ENCODE measurements around the gene MAP3K2. TPM values are rescaled to one million over a fixed set of nuclear protein-coding genes. Genes with fewer than 3 reads are reported as not detected.

The MAP3K2 gene
- total RNA-seq, 1 donor from 2014 or later, result 62.2 TPM

DNA sequence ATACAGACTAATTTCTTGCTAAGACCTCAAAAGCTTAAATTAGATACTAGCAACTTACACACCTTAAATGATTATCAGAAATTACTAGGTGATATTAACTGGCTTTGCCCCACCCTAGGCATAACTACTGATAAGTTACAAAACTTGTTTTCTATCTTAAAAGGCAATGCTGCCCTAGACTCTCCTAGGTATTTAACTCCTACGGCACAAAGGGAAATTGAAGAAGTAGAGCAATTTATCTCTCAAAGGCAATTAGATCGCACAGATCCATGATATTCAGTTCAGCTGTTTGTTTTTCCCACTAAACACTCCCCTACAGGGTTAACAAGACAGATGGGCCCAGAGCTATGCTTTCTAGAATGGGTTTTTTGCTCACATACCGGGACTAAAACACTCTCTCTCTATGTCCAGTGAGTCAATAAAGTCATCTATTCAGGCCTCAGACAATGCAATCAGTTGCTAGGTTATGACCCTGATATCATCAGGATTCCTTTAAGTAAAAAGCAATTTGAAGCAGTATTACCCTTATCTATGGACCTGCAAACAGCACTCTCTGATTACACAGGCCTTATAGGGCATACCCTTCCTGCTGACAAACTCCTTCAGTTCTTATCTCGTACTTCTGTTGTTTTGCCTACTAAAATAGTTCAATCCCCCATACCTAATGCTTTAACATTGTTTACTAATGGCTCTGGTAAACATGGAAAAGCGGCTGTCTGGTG lies 14.3 kb downstream of the MAP3K2 start:
- H3K4me1 ChIP-seq (ENCODE audit: insufficient read depth, low read length), result no peaks in the 10 kb centered on the region

DNA sequence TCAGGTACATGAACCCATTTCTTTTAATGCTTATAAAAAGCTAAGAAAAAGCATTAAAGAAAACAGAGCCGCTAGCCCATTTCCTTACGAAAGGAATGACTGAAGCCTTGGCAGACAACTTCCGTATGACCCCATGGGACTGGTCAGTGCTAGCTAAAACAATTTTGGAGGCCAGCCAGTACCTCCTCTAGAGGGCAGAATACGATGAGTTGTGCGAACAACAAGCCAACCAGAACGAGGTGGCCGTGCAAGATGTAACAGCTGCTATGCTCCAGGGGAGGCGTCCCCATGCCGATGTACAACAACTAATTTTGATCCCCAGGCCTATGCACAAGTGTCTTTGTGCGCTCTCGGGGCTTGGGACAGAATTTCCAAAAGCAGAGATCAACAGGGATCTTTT lies 16.7 kb downstream of the MAP3K2 start:
- FAIRE-seq (no peak), DNase-seq (ENCODE audit: low read depth) (no peak)
- Mint-ChIP-seq H3K36me3 (ENCODE audit: low read depth, unreplicated experiment) (peaks cover 9% of the 10 kb centered on the region), H3K4me3 (ENCODE audit: unreplicated experiment) (no peak overlapping the region), H3K9me3 (ENCODE audit: unreplicated experiment) (peaks cover 14% of the 10 kb centered on the region), H3K27me3 (ENCODE audit: low read depth, unreplicated experiment) (no peaks in the 10 kb centered on the region), H3K27ac (ENCODE audit: unreplicated experiment) (no peak overlapping the region), H3K4me1 (ENCODE audit: low read depth, unreplicated experiment) (no peaks in the 10 kb centered on the region)
- no peaks in the 10 kb centered on the region for H3K27me3 ChIP-seq (ENCODE audit: insufficient read depth, low read length)
- H3K4me2 ChIP-seq (ENCODE audit: low read length), result no peak overlapping the region
- no peak for TF ChIP-seq EZH2 (IDR thresholded peaks at IDR 0.05; ENCODE audit: insufficient read depth, low read length)
- TF ChIP-seq, protein P1, sequence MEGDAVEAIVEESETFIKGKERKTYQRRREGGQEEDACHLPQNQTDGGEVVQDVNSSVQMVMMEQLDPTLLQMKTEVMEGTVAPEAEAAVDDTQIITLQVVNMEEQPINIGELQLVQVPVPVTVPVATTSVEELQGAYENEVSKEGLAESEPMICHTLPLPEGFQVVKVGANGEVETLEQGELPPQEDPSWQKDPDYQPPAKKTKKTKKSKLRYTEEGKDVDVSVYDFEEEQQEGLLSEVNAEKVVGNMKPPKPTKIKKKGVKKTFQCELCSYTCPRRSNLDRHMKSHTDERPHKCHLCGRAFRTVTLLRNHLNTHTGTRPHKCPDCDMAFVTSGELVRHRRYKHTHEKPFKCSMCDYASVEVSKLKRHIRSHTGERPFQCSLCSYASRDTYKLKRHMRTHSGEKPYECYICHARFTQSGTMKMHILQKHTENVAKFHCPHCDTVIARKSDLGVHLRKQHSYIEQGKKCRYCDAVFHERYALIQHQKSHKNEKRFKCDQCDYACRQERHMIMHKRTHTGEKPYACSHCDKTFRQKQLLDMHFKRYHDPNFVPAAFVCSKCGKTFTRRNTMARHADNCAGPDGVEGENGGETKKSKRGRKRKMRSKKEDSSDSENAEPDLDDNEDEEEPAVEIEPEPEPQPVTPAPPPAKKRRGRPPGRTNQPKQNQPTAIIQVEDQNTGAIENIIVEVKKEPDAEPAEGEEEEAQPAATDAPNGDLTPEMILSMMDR (IDR thresholded peaks at IDR 0.05; ENCODE audit: insufficient read depth, low read depth, low read length), result no peak
- H3K36me3 ChIP-seq (ENCODE audit: insufficient read depth, low read length), result no peaks in the 10 kb centered on the region
- H3K4me1 ChIP-seq (ENCODE audit: insufficient read depth, low read length), result no peaks in the 10 kb centered on the region
- peaks cover 96% of the 10 kb centered on the region for H3K79me2 ChIP-seq (ENCODE audit: insufficient read depth, low read length)
- no peak overlapping the region for H3K9ac ChIP-seq (ENCODE audit: low read length)
- peaks cover 83% of the 10 kb centered on the region for H4K20me1 ChIP-seq (ENCODE audit: insufficient read depth, low read length)
- no peak overlapping the region for H3K4me3 ChIP-seq (ENCODE audit: insufficient read depth, low read depth, low read length)
- peaks cover 3% of the 10 kb centered on the region for H3K9me3 ChIP-seq (ENCODE audit: insufficient read depth, low read depth, low read length)
- H2AFZ ChIP-seq (ENCODE audit: low read depth, low read length), result no peak overlapping the region
- no peak overlapping the region for H3K27ac ChIP-seq (ENCODE audit: low read depth, low read length)

More for the DNA sequence above, 14.3 kb downstream of the MAP3K2 start:
- TF ChIP-seq EZH2 (IDR thresholded peaks at IDR 0.05; ENCODE audit: insufficient read depth, low read length), result no peak
- TF ChIP-seq, protein P1 (IDR thresholded peaks at IDR 0.05; ENCODE audit: insufficient read depth, low read depth, low read length), result no peak
- H3K27ac ChIP-seq (ENCODE audit: low read depth, low read length), result no peak overlapping the region
- no peaks in the 10 kb centered on the region for H3K27me3 Mint-ChIP-seq (ENCODE audit: low read depth, unreplicated experiment)
- H3K79me2 ChIP-seq (ENCODE audit: insufficient read depth, low read length), result peaks cover 97% of the 10 kb centered on the region
- peaks cover 16% of the 10 kb centered on the region for H3K9me3 Mint-ChIP-seq (ENCODE audit: unreplicated experiment)
- H3K36me3 Mint-ChIP-seq (ENCODE audit: low read depth, unreplicated experiment), result peaks cover 11% of the 10 kb centered on the region
- H3K9ac ChIP-seq (ENCODE audit: low read length), result no peak overlapping the region
- peaks cover 8% of the 10 kb centered on the region for H3K4me1 Mint-ChIP-seq (ENCODE audit: low read depth, unreplicated experiment)
- H3K4me3 Mint-ChIP-seq (ENCODE audit: unreplicated experiment), result no peak overlapping the region
- DNase-seq (ENCODE audit: low read depth) (no peak), FAIRE-seq (no peak)
- no peak overlapping the region for H3K27ac Mint-ChIP-seq (ENCODE audit: unreplicated experiment)
- H3K27me3 ChIP-seq (ENCODE audit: insufficient read depth, low read length), result no peaks in the 10 kb centered on the region
- no peak overlapping the region for H3K4me2 ChIP-seq (ENCODE audit: low read length)
- H2AFZ ChIP-seq (ENCODE audit: low read depth, low read length), result no peak overlapping the region
- H3K36me3 ChIP-seq (ENCODE audit: insufficient read depth, low read length), result no peaks in the 10 kb centered on the region
- peaks cover 3% of the 10 kb centered on the region for H3K9me3 ChIP-seq (ENCODE audit: insufficient read depth, low read depth, low read length)
- peaks cover 75% of the 10 kb centered on the region for H4K20me1 ChIP-seq (ENCODE audit: insufficient read depth, low read length)
- H3K4me3 ChIP-seq (ENCODE audit: insufficient read depth, low read depth, low read length), result no peak overlapping the region

DNA sequence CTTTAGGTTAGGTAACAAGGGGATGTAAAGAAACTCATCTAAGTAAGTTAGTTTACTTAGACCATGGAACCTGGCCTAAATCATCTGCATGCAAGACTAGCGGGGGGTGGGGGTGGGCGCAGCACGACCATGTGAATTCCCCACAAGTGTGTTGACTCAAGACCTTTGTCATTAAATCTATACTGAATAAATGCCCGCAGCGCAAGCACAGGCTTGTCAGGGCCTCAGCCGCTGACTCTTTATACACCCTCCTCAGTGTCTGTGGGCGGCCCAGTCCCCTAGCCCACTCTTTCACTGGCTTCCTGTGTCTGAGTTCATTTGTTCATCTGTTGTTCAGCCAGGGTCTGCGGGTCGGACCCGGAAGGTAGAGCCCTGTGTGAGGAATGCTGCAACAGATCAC lies 17.8 kb downstream of the MAP3K2 start:
- Histone ChIP-seq H2AFZ (ENCODE audit: low read depth, low read length) (no peak overlapping the region), H3K27me3 (ENCODE audit: insufficient read depth, low read length) (no peaks in the 10 kb centered on the region), H3K4me3 (ENCODE audit: insufficient read depth, low read depth, low read length) (no peak overlapping the region), H3K9ac (ENCODE audit: low read length) (no peak overlapping the region), H3K4me1 (ENCODE audit: insufficient read depth, low read length) (no peaks in the 10 kb centered on the region), H4K20me1 (ENCODE audit: insufficient read depth, low read length) (peaks cover 86% of the 10 kb centered on the region), H3K79me2 (ENCODE audit: insufficient read depth, low read length) (peaks cover 97% of the 10 kb centered on the region), H3K4me2 (ENCODE audit: low read length) (no peak overlapping the region), H3K36me3 (ENCODE audit: insufficient read depth, low read length) (no peaks in the 10 kb centered on the region), H3K9me3 (ENCODE audit: insufficient read depth, low read depth, low read length) (peaks cover 3% of the 10 kb centered on the region), H3K27ac (ENCODE audit: low read depth, low read length) (no peak overlapping the region)
- H3K9me3 Mint-ChIP-seq (ENCODE audit: unreplicated experiment), result peaks cover 14% of the 10 kb centered on the region
- peaks cover 7% of the 10 kb centered on the region for H3K36me3 Mint-ChIP-seq (ENCODE audit: low read depth, unreplicated experiment)
- TF ChIP-seq EZH2 (IDR thresholded peaks at IDR 0.05; ENCODE audit: insufficient read depth, low read length), result no peak
- TF ChIP-seq, protein P1 (IDR thresholded peaks at IDR 0.05; ENCODE audit: insufficient read depth, low read depth, low read length), result no peak
- peaks cover 6% of the 10 kb centered on the region for H3K4me1 Mint-ChIP-seq (ENCODE audit: low read depth, unreplicated experiment)
- FAIRE-seq (no peak), DNase-seq (ENCODE audit: low read depth) (no peak)
- no peaks in the 10 kb centered on the region for H3K27me3 Mint-ChIP-seq (ENCODE audit: low read depth, unreplicated experiment)
- H3K4me3 Mint-ChIP-seq (ENCODE audit: unreplicated experiment), result no peak overlapping the region
- peak overlapping the region; percentile 50 for H3K27ac Mint-ChIP-seq (ENCODE audit: unreplicated experiment)
